Endothelial cell (in vitro differentiated cells): ENCODE results near the gene GRIP1. TPM values are rescaled to one million over a fixed set of nuclear protein-coding genes. Genes with fewer than 3 reads are reported as not detected.

Experiments used
- DNase-seq: peaks from one replicate; pipeline ENCODE4 v3.0.0; 2021; ENCODE audit warnings: low spot score
- H3K27ac Mint-ChIP-seq: one replicate; pipeline ENCODE4 v1.8.0; 2021; ENCODE audit warnings: mixed read lengths, inconsistent platforms; ENCODE audit not compliant: unreplicated experiment
- H3K27me3 Mint-ChIP-seq: one replicate; pipeline ENCODE4 v1.8.0; 2021; ENCODE audit warnings: mild to moderate bottlenecking, moderate library complexity, mixed read lengths, inconsistent platforms; ENCODE audit not compliant: unreplicated experiment
- H3K36me3 Mint-ChIP-seq: one replicate; pipeline ENCODE4 v1.8.0; 2021; ENCODE audit warnings: mild to moderate bottlenecking, low read depth, mixed read lengths, inconsistent platforms; ENCODE audit not compliant: unreplicated experiment
- H3K4me1 Mint-ChIP-seq: one replicate; pipeline ENCODE4 v1.8.0; 2021; ENCODE audit warnings: mild to moderate bottlenecking, mixed read lengths, inconsistent platforms; ENCODE audit not compliant: unreplicated experiment
- H3K4me3 Mint-ChIP-seq: one replicate; pipeline ENCODE4 v1.8.0; 2021; ENCODE audit warnings: mild to moderate bottlenecking, mixed read lengths, inconsistent platforms; ENCODE audit not compliant: unreplicated experiment
- H3K9me3 Mint-ChIP-seq: one replicate; pipeline ENCODE4 v1.8.0; 2021; ENCODE audit warnings: mixed read lengths, inconsistent platforms; ENCODE audit not compliant: unreplicated experiment
- total RNA-seq: library from RNA; stranded (reverse); fragmentation: NEBNext Ultra II Directional; extraction: Animal tissue kit (Norgen Biotek cat#: 25700); gene quantifications from one replicate; pipeline ENCODE4 v1.2.1, GENCODE V29; 2021; ENCODE audit not compliant: unreplicated experiment
- TF ChIP-seq, protein P1 (sequence below): fragments of 200-600 bp; sonication (generic); IDR thresholded peaks from one replicate; pipeline ENCODE4 v1.5.0; 2021; ENCODE audit warnings: antibody characterized with exemption; ENCODE audit not compliant: unreplicated experiment

Gene GRIP1
- total RNA-seq, 1 donor from 2014 or later: 36.2 TPM

DNA sequence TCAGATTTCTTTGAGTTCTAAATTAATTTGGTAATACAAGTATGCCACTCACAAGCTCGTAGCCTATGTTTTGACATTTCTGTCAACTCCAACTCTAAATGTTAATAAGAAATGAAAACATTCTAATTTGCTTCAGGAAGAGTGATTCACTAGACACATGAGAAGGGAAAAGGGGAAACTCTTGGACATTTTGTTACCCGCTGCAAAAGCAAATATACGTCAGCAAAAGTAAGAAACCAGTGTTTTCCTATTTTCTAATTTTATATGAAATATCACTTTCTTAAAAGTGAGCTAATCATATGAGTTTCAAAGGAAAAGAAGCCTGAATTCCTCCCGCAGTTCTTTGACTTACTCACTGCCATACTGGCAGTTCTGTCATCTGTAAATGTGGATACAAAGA lies 162.3 kb downstream of the GRIP1 start:
- Mint-ChIP-seq H3K36me3 (peaks cover 7% of the 10 kb centered on the region), H3K4me1 (no peaks in the 10 kb centered on the region), H3K27me3 (no peaks in the 10 kb centered on the region), H3K4me3 (no peak overlapping the region), H3K9me3 (peaks cover 3% of the 10 kb centered on the region), H3K27ac (no peak overlapping the region)
- TF ChIP-seq, protein P1, sequence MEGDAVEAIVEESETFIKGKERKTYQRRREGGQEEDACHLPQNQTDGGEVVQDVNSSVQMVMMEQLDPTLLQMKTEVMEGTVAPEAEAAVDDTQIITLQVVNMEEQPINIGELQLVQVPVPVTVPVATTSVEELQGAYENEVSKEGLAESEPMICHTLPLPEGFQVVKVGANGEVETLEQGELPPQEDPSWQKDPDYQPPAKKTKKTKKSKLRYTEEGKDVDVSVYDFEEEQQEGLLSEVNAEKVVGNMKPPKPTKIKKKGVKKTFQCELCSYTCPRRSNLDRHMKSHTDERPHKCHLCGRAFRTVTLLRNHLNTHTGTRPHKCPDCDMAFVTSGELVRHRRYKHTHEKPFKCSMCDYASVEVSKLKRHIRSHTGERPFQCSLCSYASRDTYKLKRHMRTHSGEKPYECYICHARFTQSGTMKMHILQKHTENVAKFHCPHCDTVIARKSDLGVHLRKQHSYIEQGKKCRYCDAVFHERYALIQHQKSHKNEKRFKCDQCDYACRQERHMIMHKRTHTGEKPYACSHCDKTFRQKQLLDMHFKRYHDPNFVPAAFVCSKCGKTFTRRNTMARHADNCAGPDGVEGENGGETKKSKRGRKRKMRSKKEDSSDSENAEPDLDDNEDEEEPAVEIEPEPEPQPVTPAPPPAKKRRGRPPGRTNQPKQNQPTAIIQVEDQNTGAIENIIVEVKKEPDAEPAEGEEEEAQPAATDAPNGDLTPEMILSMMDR: no peak
- DNase-seq: no peak

DNA sequence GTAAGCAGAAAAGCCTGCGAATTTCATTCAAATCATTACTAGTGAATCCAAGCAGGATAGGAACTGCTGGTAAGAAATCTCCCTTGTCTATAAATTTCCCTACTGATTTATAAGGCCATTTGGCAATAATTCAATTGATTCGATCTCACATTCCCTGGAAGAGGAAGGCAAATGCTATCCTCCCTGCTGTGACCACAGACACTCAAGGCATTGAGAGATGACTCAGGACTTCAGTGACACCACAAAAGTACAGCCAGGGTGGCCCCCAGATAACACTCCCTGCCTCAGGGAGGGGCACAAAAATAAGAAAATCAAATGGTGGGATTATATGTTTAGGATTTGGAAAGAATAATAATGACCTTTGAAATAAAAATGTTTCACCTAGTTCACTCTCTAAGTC lies 162.7 kb downstream of the GRIP1 start:
- Mint-ChIP-seq H3K9me3 (no peaks in the 10 kb centered on the region), H3K27ac (no peak overlapping the region)
- DNase-seq: no peak

DNA sequence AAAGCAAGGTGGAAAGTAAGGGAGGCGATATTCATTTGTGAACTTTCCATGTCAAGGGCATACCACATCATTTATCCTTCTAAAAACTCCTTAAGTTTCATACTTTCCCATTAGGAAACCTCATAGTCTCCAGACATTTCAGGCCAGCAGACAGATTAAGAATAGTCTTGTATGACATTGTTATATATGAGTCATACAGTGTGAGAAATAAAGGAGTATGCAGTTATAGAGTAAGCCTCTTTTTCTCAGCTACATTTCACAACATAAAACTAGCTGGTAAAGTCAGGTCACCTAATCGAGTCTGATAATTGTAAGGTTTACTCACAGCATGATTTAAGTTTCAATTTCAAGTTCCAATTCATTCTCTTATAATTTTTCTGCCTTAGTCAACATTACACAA lies 164.3 kb downstream of the GRIP1 start:
- Mint-ChIP-seq H3K27me3 (no peaks in the 10 kb centered on the region), H3K36me3 (no peaks in the 10 kb centered on the region), H3K9me3 (peaks cover 1% of the 10 kb centered on the region), H3K27ac (no peak overlapping the region), H3K4me3 (no peak overlapping the region), H3K4me1 (no peaks in the 10 kb centered on the region)
- TF ChIP-seq, protein P1: no peak
- DNase-seq: no peak

More for the DNA sequence above, 162.7 kb downstream of the GRIP1 start:
- H3K4me3 Mint-ChIP-seq: no peak overlapping the region
- H3K4me1 Mint-ChIP-seq: no peaks in the 10 kb centered on the region
- TF ChIP-seq, protein P1: no peak
- H3K27me3 Mint-ChIP-seq: no peaks in the 10 kb centered on the region
- peaks cover 3% of the 10 kb centered on the region for H3K36me3 Mint-ChIP-seq

DNA sequence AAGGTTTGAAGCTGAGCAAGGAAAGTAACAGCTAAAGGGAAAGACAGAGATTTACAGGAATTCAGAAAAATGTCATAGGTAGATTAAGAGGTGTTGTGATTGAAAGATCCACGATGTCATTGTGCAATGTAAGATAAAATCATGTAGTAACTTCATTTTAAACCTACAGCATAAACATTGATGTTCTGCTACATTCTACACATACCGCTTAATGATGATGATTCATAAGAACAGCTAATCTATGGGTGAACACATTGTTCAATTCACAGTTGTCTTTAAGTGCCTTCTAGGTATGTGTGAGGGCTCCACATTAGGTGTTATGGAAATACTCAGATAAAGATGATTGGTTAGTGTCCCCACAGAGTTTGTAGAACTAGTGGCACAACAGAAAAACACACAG lies 170.9 kb downstream of the GRIP1 start:
- H3K4me3 Mint-ChIP-seq: no peak overlapping the region
- H3K36me3 Mint-ChIP-seq: no peaks in the 10 kb centered on the region
- no peak overlapping the region for H3K27ac Mint-ChIP-seq
- TF ChIP-seq, protein P1: no peak
- peaks cover 4% of the 10 kb centered on the region for H3K9me3 Mint-ChIP-seq
- H3K27me3 Mint-ChIP-seq: no peaks in the 10 kb centered on the region
- no peak for DNase-seq
- H3K4me1 Mint-ChIP-seq: no peaks in the 10 kb centered on the region

DNA sequence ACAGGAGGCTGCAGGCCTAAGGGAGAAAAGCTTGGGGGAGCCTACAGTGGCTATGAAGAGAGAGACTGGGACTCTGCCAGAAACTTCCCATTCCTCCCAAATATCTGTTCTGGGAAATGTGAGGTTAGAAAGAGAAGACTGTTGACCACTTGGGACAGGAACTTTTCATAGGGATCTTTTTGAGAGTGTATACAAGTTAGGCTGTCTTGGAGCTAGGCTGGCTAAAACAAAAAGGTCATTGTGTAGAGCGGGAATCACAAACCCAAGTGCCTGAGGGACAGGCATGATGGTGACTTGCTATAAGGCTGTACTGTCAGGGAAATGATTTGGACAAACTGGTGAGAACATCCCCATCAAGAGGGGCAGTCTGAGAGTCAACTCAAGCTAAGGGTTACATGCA lies 175.1 kb downstream of the GRIP1 start:
- no peak overlapping the region for H3K27ac Mint-ChIP-seq
- H3K27me3 Mint-ChIP-seq: no peaks in the 10 kb centered on the region
- H3K4me3 Mint-ChIP-seq: no peak overlapping the region
- H3K4me1 Mint-ChIP-seq: peaks cover 11% of the 10 kb centered on the region
- H3K9me3 Mint-ChIP-seq: no peaks in the 10 kb centered on the region
- TF ChIP-seq, protein P1: no peak
- H3K36me3 Mint-ChIP-seq: no peaks in the 10 kb centered on the region
- no peak for DNase-seq
